Fibroblast of villous mesenchyme (primary cell): ENCODE measurements around the gene SCMH1. TPM values are rescaled to one million over a fixed set of nuclear protein-coding genes. Genes with fewer than 3 reads are reported as not detected.
"Not testable (repeated sequence)": the region's sequence is repeated elsewhere in the genome, so short reads cannot be mapped to it uniquely, and the experiment has no call there.

Experiments
- DNase-seq: peaks from one replicate; pipeline ENCODE4 v3.0.0-alpha.2; 2010; ENCODE audit warnings: low read depth
- H3K4me3 ChIP-seq: 2 replicates; pipeline ENCODE4 v1.5.1; 2011; ENCODE audit warnings: low read depth, mild to moderate bottlenecking, low read length
- CTCF ChIP-seq: IDR thresholded peaks from 2 replicates; pipeline ENCODE4 v1.5.1; 2012; ENCODE audit warnings: low read depth, mild to moderate bottlenecking, low read length; ENCODE audit not compliant: insufficient read depth
- total RNA-seq: library from RNA; depleted of rRNA; stranded (reverse); fragments of >200 nt; gene quantifications from 2 replicates; pipeline ENCODE4 v1.2.3, GENCODE V29; 2012

The SCMH1 gene
- total RNA-seq, 1 donor = 19.4 TPM

GRCh38 chr1:41118645-41119044 is 123.5 kb downstream of the SCMH1 start:
- H3K4me3 ChIP-seq = no peak overlapping the region
- TF ChIP-seq CTCF = no peak
- no peak for DNase-seq

- TF ChIP-seq CTCF = peak; percentile 2
- not testable (repeated sequence) for DNase-seq, H3K4me3 ChIP-seq
These were observed 124.9 kb downstream of the SCMH1 start for GRCh38 chr1:41117241-41117640.

- no peak for TF ChIP-seq CTCF
- no peak overlapping the region for H3K4me3 ChIP-seq
- no peak for DNase-seq
These were observed 131.4 kb downstream of the SCMH1 start for GRCh38 chr1:41110736-41111135.

- DNase-seq = no peak
- peak overlapping the region; percentile 34 for H3K4me3 ChIP-seq
- TF ChIP-seq CTCF = no peak
These were observed 131.8 kb downstream of the SCMH1 start for GRCh38 chr1:41110286-41110685.

GRCh38 chr1:41109310-41110197 is 132.6 kb downstream of the SCMH1 start:
- DNase-seq = peak; percentile 96
- no peak for TF ChIP-seq CTCF
- peak overlapping the region; percentile 34 for H3K4me3 ChIP-seq

- no peak for TF ChIP-seq CTCF
- peak; percentile 35 for DNase-seq
- H3K4me3 ChIP-seq = no peak overlapping the region
These were observed 133.3 kb downstream of the SCMH1 start for GRCh38 chr1:41108696-41109275.

GRCh38 chr1:41103766-41104165 is 138.3 kb downstream of the SCMH1 start:
- no peak for DNase-seq
- H3K4me3 ChIP-seq = no peak overlapping the region
- TF ChIP-seq CTCF = no peak
